Measurements from ENCODE around the gene DOCK9.
"Not testable (repeated sequence)": the region's sequence is repeated elsewhere in the genome, so short reads cannot be mapped to it uniquely, and the experiment has no call there.

DOCK9 gene

GRCh38 chr13:98821372-98822224 lies 156.3 kb downstream of the DOCK9 start:
- DNase-seq, result no peak
- in situ Hi-C loops (cut with MboI; ENCODE audit: low pct_unique_long_range_greater_than_20kb, low sequenced_read_pairs), result no loop called here

GRCh38 chr13:98820744-98821371 lies 157.0 kb downstream of the DOCK9 start:
- in situ Hi-C loops (cut with MboI; ENCODE audit: low pct_unique_long_range_greater_than_20kb, low sequenced_read_pairs), result no loop called here
- DNase-seq, result no peak

GRCh38 chr13:98820300-98820699 lies 157.6 kb downstream of the DOCK9 start:
- DNase-seq, result no peak
- in situ Hi-C loops (cut with MboI; ENCODE audit: low pct_unique_long_range_greater_than_20kb, low sequenced_read_pairs), result no loop called here

- DNase-seq, result no peak
- in situ Hi-C loops (cut with MboI; ENCODE audit: low pct_unique_long_range_greater_than_20kb, low sequenced_read_pairs), result no loop called here
These were observed 158.4 kb downstream of the DOCK9 start for GRCh38 chr13:98819382-98820010.

- in situ Hi-C loops (cut with MboI; ENCODE audit: low pct_unique_long_range_greater_than_20kb, low sequenced_read_pairs), result no loop called here
- no peak for DNase-seq
These were observed 161.5 kb downstream of the DOCK9 start for GRCh38 chr13:98816406-98816805.

- in situ Hi-C loops (cut with MboI; ENCODE audit: low pct_unique_long_range_greater_than_20kb, low sequenced_read_pairs), result no loop called here
- DNase-seq, result no peak
These were observed 163.9 kb downstream of the DOCK9 start for GRCh38 chr13:98813993-98814392.

GRCh38 chr13:98812186-98812790 lies 165.6 kb downstream of the DOCK9 start:
- in situ Hi-C loops (cut with MboI; ENCODE audit: low pct_unique_long_range_greater_than_20kb, low sequenced_read_pairs); DNase-seq: not testable (repeated sequence)

- in situ Hi-C loops (cut with MboI; ENCODE audit: low pct_unique_long_range_greater_than_20kb, low sequenced_read_pairs), result no loop called here
- peak; percentile 13 for DNase-seq
These were observed 167.1 kb downstream of the DOCK9 start for GRCh38 chr13:98810746-98811145.

- DNase-seq, result no peak
- in situ Hi-C loops (cut with MboI; ENCODE audit: low pct_unique_long_range_greater_than_20kb, low sequenced_read_pairs), result no loop called here
These were observed 168.5 kb downstream of the DOCK9 start for GRCh38 chr13:98809345-98809777.

GRCh38 chr13:98807774-98808173 lies 170.1 kb downstream of the DOCK9 start:
- DNase-seq, result no peak
- in situ Hi-C loops (cut with MboI; ENCODE audit: low pct_unique_long_range_greater_than_20kb, low sequenced_read_pairs), result no loop called here

GRCh38 chr13:98804336-98804855 lies 173.5 kb downstream of the DOCK9 start:
- no peak for DNase-seq
- in situ Hi-C loops (cut with MboI; ENCODE audit: low pct_unique_long_range_greater_than_20kb, low sequenced_read_pairs), result no loop called here

GRCh38 chr13:98803921-98804320 lies 173.9 kb downstream of the DOCK9 start:
- in situ Hi-C loops (cut with MboI; ENCODE audit: low pct_unique_long_range_greater_than_20kb, low sequenced_read_pairs), result no loop called here

GRCh38 chr13:98803111-98803561 lies 174.7 kb downstream of the DOCK9 start:
- no peak for DNase-seq
- in situ Hi-C loops (cut with MboI; ENCODE audit: low pct_unique_long_range_greater_than_20kb, low sequenced_read_pairs), result no loop called here

More at GRCh38 chr13:98803921-98804320, 173.9 kb downstream of the DOCK9 start:
- no peak for DNase-seq

- in situ Hi-C loops (cut with MboI; ENCODE audit: low pct_unique_long_range_greater_than_20kb, low sequenced_read_pairs), result no loop called here
- DNase-seq, result no peak
These were observed 175.3 kb downstream of the DOCK9 start for GRCh38 chr13:98802559-98802958.

- in situ Hi-C loops (cut with MboI; ENCODE audit: low pct_unique_long_range_greater_than_20kb, low sequenced_read_pairs), result no loop called here
- DNase-seq, result no peak
These were observed 176.0 kb downstream of the DOCK9 start for GRCh38 chr13:98801626-98802418.

GRCh38 chr13:98800078-98800477 lies 177.8 kb downstream of the DOCK9 start:
- in situ Hi-C loops (cut with MboI; ENCODE audit: low pct_unique_long_range_greater_than_20kb, low sequenced_read_pairs), result no loop called here
- no peak for DNase-seq

- in situ Hi-C loops (cut with MboI; ENCODE audit: low pct_unique_long_range_greater_than_20kb, low sequenced_read_pairs), result no loop called here
These were observed 178.8 kb downstream of the DOCK9 start for GRCh38 chr13:98798849-98799645.

GRCh38 chr13:98797456-98797855 lies 180.4 kb downstream of the DOCK9 start:
- in situ Hi-C loops (cut with MboI; ENCODE audit: low pct_unique_long_range_greater_than_20kb, low sequenced_read_pairs), result no loop called here
- peak; percentile 4 for DNase-seq

More at GRCh38 chr13:98798849-98799645, 178.8 kb downstream of the DOCK9 start:
- DNase-seq, result no peak

Data from KBM-7 (cell line).